Posterior cingulate gyrus (tissue), 11 donors: Measurements from ENCODE around the gene TRRAP.

Experiments
- DNase-seq, 10 donors: peaks; one replicate each; pipeline versions ENCODE4 v3.0.0 to v3.0.0-alpha.2; 2020 to 2021; ENCODE audit warnings: mixed read lengths in 3 of 10
- intact Hi-C: fragments of 100-400 bp; cut with DNase I; formaldehyde crosslinking; loops from one replicate; pipeline ENCODE4 v1.15.1; 2023

The TRRAP gene

DNA sequence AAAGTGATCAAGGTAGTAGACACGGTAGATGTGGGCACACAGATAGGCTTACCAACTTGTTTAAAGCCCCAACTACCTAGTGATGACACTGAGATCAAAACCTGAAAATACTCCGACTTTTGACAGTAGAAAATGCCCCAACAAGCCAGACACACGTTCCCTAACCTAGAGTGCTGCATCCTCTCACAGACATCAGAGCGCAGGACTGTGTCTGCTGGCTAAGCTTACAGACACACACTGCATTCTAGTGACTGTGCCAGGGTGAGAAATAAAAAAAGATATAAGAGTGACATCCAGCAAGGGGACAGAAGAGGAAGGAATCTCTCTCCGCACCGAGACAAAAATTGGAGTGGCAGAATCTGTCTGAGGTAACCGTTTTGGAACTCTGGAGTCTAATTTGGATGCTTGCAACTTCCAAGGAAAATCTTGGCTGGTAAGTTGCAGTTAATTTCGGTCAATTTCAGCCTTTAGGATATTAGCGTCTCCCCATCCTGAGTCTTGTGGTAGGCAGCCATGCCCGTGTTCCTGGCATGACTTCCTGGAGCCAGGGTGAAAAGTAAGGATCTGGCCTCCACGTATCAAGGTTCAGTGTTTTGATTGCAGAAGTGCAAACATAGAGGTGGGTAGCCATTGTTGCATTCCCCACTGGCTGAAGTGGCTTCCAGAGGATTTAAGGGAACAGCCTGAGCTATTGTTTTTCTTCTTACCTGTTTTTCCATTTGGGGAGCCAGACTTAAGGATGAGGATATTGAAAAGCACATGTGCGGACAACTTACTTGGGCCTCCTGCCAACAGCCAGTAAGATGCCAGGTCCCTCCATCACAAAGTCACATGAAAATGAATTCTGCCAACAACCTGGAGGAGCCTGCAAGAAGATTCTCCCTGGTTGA lies 141.4 kb downstream of the TRRAP start:
- DNase-seq: peak in 1 of 10 donors; percentile 0
- intact Hi-C loops: no loop called here

DNA sequence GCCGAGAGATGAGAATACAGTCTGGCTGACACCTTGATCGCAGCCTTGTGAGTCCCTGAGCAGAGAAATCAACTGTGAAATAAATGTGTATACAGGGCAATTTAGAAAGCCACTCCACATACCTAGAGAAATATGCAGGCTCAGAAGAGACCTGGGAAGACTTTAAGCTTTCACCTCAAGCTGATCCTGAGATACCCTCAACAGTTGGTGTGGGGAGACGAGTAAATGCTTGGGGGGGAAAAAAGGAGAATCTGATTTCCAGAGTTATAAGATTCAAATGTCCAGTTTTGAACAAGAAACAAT lies 142.0 kb downstream of the TRRAP start:
- intact Hi-C loops: no loop called here
- DNase-seq: no peak

DNA sequence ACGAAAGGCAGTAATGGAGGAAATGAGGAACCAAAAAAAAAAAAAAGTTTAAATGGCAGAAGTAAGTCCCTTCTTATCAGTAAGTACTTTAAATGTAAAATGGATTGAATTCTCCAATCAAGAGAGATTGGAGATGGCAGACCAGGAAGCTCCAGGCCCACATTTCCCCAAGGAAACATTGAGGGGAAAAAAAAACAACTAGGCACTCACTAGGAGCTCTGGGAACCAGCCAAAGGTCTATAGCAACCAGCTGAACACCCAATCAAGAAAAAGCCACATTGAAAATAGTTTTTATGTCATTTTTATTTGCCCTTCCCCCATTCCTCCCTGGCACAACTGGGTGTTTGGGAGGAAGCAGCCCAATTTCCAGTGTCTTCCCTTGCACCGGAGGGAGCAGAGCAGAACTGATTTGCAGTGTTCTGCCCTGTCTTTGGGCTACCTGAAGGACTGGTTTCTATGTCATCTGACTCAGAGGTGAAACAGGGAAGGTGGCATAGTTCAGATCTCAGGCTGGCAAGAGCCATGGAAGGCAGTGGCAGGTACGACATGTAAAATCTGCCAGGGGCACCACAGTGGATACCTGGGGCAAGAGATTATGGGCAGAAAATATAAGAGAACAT lies 143.7 kb downstream of the TRRAP start:
- intact Hi-C loops: no loop called here
- DNase-seq: no peak

DNA sequence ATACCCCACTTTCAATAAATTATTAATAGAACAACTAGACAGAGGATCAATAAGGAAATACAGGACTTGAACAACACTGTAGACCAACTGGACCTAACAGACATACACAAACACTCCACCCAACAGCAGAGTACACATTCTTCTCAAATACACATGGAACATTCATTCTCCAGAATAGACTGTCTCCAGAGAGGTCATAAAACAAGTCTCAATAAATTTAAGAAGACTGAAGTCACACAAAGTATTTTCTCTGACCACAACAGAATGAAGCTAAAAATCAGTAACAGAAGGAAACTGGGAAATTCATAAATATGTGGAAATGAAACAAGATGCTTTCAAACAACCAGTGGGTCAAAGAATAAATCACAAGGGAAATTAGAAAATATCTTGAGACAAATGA lies 145.7 kb downstream of the TRRAP start:
- DNase-seq: no peak
- intact Hi-C loops: no loop called here

DNA sequence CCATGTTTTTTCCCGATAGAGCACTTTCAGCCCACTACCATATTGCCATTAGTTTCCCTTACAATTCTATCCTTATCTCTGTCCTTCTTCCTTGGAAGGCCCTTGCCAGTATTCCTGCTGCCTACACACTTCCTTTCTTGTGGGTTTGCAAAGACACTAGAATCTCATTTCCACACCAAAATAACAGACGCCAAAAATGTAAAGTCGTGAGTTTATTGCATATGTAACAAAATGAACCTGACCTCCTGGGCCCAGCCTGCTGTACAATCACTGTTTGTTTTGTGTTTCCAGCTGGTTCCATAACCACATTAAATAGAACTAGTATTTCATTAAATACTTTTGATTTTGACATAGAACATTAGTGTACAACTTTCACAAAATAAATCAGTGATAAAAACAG lies 148.9 kb downstream of the TRRAP start:
- intact Hi-C loops: no loop called here
- DNase-seq: no peak

DNA sequence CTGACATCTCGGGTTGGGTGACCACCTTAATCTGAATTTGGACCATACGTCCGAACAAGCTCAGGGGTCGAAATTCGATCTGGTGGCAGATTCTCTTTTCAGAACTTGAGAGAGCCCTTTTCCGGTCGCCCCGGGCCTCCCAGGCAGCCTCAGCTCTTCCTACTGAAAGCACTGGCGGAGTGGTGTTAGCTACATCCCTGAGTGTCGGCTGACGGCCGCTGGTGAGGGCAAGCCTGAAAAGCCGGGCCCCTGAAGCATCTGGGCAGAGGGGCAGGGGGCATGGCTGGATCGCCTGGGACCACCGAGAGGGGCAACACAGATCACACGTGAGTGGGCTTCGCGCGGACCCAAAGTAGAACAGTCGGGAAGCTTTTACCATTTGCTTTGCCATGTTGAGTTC lies 149.5 kb downstream of the TRRAP start:
- intact Hi-C loops: no loop called here
- DNase-seq: peak in 4 of 10 donors; percentile 5 to 83 (median 62)

DNA sequence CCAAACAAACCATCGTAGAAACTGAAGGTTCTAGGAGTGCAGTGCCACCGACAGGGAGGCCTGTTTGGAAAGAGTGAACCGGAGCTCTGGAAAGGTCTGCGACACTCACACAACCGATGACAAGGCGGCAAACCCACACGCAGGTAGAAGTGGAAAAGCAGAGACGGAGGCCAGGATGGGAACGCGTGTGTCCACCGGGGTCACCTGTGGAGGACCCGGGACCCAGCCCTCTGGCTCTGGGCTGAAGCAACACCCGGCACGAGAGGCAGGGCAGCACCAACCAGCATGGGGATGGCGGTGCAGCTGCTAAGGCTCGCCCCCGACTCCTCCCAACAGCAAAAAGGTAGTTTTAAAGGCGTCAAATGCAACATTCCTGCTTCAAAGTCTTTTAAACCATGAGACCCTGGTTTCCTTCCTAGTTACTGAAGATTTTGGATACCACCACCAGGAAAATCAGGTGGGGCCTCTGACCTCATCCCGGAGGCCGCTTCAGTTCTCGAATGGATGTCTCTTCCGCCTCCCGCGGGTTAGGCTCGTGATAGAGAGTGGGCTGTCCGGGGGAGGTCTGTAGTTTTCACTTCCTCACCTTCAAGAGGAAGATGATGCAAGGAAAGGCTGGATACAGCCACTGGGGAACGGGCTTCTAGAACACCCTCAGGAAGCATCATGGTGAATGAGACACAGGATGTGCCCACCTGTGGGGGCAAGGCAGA lies 150.1 kb downstream of the TRRAP start:
- DNase-seq: peak in 2 of 10 donors; percentile 62 to 67
- intact Hi-C loops: no loop called here

DNA sequence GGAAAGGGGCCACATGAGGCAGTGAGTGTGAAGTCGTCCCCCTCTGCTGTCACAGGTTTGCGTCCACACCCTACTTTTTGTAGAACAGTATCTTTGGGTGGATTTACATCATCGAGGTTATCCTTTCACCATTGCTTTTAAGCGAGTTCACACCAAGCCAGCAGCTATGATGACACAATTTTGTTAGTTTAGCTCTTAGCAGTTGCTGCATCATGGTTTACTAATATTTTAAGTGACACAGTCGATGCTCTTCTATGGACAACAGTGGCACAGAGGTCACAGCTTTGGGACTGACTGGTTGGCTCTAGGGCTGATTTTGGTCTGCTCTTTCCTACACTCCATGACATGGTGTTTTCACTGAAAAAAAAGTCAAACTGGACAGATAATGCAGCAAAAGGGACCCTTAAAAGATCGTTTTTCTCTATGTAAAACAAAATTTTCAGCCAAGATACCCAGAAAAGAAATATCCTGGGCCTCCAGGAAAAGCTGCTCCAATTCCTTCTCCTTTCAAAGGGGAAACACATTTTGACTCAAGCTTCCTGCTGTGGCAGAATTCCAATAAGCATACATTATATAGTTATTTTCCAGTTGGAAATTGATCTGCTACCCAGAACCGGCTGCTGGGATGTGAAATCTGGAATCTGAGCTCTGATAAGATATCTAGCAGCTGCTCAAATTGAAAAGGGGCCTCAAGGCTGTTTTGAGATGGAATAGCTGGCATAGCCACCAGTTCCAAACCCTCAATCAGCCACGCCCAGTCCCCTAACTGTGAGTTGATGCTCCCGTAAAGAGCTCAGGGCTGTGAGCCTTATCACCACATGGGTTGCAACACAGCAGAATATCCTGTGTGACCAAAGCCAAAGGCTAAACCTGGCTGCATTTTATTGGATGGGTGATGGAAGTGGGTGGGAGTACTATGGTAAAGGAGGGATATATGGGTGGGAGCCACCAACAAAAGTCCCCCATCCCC lies 151.4 kb downstream of the TRRAP start:
- DNase-seq: no peak
- intact Hi-C loops: loop anchor here (10.0 kb wide), 1 partner anchor 105 kb away; no protein-coding TSS in a partner anchor

DNA sequence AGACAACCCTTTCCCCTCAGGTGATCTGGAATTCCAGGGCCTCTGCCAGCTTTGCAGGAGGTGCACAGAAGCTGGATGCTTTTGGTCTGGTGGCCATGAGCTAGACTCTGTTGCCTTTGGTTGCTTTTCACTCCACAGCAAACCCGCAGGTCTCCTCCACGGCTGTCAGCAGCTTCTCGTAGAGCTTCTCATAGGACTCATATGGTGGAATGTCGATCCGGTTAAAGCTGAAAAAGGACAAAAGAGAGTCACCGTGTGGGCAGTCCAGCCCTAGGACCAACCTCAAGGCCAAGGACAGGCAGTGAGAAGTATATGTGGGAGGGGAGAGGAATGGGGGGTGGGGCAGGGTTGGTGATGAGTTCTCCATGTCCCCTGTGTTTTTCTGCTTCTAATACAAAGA lies 152.1 kb downstream of the TRRAP start:
- intact Hi-C loops: loop anchor here (10.0 kb wide), 1 partner anchor 106 kb away; no protein-coding TSS in a partner anchor
- DNase-seq: no peak

DNA sequence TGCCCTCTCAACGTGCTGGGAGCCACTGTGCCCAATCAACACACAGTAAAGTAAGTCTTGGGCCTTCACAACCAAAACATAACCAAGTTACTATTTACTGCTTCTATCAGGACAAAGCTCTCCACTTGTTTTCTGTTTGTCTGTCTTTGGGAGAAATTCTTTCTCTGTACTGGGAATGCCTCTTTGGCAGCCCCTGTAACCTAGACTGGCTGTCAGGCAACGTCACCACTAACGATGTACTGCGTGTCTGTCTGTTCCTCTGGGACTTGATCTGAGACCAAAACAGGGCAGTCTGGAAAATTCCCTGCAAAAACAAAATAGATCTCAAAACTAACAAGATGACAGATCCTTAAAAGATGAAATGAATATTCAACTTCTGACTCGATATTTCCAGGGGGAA lies 152.6 kb downstream of the TRRAP start:
- DNase-seq: peak in 1 of 10 donors; percentile 6
- intact Hi-C loops: loop anchor here (10.0 kb wide), 1 partner anchor 106 kb away; no protein-coding TSS in a partner anchor

DNA sequence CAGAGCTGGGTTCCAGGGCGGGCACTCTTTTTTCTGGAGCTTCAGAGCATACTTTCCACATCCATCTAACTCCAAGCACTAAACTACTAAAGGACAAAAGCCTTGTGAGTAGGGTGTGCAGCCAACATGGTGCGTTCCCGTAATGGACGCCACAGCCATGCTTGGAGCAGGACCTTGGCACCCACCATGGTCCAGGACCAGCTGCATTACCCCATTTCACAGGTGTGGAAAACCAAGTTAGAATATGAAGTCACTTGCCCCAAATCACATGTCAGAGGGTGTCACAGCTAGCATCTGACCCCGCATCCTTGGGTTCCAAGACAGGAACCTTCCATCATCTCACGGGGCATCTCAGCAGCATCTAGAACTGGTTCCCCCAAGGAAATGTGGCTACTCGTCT lies 153.2 kb downstream of the TRRAP start:
- intact Hi-C loops: loop anchor here (10.0 kb wide), 1 partner anchor 107 kb away; no protein-coding TSS in a partner anchor
- peak in 1 of 10 donors; percentile 5 for DNase-seq

DNA sequence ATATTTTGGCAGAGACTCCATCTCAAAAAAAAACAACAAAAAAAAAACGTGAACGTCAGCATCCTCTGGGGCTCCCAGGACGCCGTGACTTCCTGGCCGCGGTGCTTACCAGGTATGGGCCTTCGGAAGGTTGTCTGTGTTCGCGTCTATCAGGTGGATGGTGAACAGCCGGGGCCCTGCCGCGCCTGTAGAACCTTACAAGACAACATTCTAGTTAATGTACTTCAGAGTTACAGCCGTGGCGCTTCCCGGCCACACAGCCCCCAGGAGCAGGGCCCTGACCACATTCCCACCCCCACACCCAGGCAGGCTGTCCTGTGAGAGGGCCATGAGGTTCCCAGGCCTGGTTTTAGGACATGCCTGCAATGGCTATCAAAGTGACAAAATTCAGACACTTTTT lies 154.6 kb downstream of the TRRAP start:
- intact Hi-C loops: loop anchor here (10.0 kb wide), 1 partner anchor 108 kb away; no protein-coding TSS in a partner anchor
- peak in 2 of 10 donors; percentile 70 to 82 for DNase-seq

DNA sequence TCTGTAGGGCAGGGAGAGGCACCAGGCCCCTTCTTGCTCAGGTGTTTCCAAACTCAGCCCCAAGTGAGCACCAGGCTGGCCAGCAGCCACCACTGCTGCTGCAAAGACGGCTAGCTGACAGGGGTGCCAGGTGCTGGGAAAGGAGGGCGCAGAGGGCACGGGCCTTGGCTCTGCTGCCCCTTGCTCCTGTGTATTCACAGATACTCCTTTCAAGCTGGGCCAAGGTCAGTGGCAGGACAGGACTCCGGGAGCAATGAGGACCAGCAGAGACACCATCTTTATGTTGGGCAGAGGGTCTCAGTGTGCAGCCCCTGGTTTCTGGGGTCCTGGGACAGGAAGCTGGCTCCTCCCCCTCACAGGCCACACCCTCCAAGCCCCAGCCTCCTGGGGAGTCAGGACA lies 155.4 kb downstream of the TRRAP start:
- intact Hi-C loops: loop anchor here (10.0 kb wide), 1 partner anchor 109 kb away; no protein-coding TSS in a partner anchor
- peak in 2 of 10 donors; percentile 63 to 68 for DNase-seq

DNA sequence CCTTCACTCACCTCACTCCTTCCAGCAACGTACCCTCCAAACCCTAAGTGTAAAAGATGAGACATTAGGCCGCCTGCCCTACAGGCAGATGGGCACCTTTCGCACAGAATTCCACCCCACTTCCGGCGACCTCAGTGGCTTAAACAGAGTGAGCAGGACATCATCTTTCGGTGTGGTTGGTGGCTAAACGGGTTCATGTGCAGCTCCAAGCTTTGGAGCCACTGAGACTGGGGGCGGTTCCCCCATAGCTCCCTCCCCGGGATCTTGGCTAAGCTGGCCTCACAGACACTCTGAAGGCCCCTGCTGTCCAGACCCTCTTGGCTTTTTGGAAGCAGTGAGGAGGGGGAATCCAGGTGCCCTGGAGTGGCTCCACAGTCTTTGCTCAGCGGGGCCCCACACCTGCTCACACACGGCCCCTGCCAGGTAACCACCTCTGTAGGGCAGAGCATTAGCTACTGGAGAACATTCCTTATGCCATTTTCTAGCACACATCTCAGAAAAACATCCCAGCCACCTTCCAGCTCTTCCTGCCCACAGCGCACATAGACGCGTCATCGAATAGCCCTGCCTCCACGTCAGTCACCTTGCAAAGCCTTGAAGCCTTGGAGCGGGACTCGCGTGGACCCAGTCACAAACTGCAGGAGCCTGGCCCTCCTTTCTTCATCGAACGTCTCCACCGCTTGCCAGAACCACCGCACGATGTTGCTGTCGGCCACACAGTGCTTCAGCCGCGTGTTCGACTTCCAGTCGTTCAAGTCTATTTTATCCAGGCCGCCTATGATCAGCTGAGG lies 156.8 kb downstream of the TRRAP start:
- peak in 2 of 10 donors; percentile 48 to 60 for DNase-seq
- intact Hi-C loops: loop anchor here (10.0 kb wide), 1 partner anchor 110 kb away; no protein-coding TSS in a partner anchor

DNA sequence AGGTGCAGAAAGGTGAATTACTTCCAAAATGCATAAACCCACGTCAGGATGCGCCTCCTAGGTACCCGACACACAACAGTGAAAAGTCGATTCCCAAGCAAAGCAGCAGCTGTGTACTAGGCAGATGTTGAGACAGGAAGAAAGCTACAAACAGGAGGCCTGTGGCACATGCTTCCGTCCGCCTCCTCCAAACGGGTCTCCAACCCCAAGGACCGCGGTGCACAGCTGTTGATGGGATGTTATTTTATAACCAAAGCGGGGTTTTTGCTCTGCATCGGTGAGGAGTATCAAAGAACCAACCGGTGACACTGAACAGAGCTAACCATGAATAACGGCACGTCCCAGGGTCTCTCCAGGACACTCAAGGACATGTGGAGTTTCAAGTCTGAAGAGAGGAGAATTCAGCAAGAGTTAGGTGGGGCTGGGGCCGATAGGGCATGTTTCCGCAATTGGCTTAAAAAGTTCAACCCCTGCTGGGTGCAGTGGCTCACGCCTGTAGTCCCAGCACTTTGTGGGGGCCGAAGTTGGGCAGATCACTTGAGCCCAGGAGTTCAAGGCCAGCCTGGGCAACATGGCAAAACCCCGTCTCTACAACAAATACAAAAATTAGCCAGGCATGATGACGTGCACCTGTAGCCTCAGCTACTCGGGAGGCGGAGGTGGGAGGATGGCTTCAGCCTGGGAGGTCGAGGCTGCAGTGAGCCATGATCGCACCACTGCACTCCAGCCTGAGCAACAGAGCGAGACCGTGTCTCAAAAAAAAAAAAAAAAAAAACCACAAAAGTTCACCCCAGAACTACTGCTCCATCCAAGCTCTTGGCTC lies 157.6 kb downstream of the TRRAP start:
- intact Hi-C loops: loop anchor here (10.0 kb wide), 1 partner anchor 111 kb away; no protein-coding TSS in a partner anchor

DNA sequence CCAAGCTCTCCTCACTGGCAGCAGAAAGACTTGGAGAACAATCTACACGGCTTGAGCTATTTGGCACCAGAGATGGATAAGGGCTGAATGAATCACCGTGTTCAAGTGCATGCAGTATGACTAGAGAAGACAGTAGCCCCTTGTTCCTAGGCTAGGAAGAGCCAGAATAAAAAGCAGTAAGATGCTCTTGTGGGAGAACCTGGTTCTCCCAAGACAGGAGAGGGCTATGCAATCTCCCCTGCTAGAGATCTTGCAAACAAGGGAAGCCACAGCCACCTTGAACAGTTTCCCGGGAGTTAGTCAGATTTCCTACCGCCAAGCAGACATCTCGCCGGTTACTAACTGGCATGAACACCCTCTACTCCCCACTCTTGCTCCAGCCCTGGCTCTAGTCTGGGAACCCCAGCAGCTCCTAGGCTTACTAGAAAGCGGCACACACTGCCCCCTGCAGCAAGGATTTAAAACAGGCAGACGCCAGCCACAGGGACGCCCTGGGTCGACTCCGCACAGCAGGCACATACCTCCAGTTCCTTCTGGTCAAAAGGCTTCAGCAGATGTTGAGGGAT lies 158.3 kb downstream of the TRRAP start:
- intact Hi-C loops: loop anchor here (10.0 kb wide), 1 partner anchor 112 kb away; no protein-coding TSS in a partner anchor

More for the DNA sequence above, 157.6 kb downstream of the TRRAP start:
- DNase-seq: peak in 2 of 10 donors; percentile 68 to 79

DNA sequence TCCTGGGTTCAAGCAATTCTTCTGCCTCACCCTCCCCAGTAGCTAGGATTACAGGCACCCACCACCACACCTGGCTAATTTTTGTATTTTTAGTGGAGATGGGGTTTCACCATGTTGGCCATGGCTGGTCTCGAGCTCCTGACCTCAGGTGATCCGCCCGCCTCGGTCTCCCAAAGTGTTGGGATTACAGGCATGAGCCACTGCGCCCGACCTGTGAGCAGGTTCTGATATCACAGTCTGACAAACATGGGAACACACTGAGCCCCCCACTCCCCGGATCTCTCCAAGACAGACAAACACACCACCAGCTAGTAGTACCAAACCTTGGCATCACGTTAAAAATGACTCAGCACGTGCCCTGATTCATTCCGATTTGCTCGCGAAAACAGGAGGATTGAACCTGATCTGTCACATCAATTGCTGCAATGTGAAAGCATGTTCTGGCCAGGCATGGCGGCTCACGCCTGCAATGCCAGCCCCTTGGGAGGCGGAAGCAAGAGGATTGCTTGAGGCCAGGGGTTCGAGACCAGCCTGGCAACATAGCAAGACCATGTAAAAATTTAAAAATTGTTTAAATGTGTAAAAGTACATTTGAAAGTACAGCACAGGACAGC lies 159.1 kb downstream of the TRRAP start:
- peak in 1 of 10 donors; percentile 73 for DNase-seq
- intact Hi-C loops: loop anchor here (10.0 kb wide), 1 partner anchor 113 kb away; no protein-coding TSS in a partner anchor

More for the DNA sequence above, 158.3 kb downstream of the TRRAP start:
- DNase-seq: peak; percentile 56 to 96 (median 76)
